ENCODE data around the gene VWA7.
"Not testable (repeated sequence)": the region's sequence is repeated elsewhere in the genome, so short reads cannot be mapped to it uniquely, and the experiment has no call there.

Gene VWA7

DNA sequence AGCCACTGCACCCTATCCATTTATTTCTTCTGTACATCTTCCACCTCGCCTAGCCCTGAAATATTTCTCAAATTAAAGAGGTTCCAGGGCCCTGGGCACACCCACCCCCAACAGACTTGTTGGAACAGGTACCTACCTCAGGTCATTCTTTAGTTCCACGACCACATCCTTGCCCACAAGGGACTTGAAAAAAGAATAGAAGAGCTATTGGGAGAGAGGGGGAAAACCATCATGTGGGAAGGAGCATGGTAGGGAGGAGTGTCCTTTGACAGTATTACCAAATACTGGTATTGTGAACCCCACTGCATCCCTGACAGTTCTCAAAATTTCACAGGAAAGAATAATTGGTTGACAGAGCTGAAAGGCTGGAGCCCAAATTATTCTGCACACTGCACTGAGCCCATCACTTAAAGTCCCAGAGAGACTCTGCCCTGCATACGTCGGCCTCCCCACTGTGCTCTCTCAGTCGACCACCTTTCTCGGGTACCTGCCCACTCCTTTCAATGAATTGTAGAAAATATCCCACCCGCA is 28.9 kb upstream of the VWA7 start:
- no peak for DNase-seq (ENCODE audit: low read depth, low spot score)

GRCh38 chr6:31801031-31801927 is 24.2 kb upstream of the VWA7 start:
- DNase-seq (ENCODE audit: low read depth, low spot score) = not testable (repeated sequence)

DNA sequence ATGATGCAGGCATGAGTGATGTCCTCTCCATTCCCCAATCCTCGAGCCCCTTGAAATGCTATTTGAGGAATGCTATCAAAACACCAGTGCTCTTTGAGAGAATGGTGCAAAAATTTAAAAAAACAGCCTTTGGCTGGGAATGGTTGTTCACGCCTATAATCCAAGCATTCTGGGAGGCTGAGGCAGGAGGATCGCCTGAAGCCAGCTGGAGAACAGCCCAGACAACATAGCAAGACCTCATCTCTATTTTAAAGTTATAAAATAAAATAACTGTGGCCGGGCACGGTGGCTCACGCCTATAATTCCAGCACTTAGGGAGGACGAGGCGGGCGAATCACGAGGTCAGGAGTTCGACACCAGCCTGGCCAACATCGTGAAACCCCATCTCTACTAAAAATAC is 22.7 kb upstream of the VWA7 start:
- no peak for DNase-seq (ENCODE audit: low read depth, low spot score)

DNA sequence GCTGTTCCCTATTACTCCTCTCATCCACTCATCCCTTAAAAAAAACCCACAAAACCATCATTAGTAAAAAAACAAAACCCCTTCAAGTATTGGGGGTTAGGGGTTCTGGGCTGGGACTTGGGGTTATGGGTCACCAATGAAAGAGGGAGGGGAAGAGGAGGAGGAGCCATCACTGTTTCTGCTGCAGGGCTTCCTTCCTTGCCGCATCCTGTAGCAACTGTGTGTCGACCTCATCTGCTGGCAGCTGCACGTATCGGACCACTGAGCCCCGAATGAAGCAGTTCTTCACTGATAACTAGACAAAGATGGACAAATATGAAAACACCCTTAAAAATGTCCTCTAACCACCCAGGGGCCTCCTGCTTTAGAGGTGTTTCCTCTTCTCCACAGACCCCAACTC is 20.5 kb upstream of the VWA7 start:
- DNase-seq (ENCODE audit: low read depth, low spot score) = no peak

DNA sequence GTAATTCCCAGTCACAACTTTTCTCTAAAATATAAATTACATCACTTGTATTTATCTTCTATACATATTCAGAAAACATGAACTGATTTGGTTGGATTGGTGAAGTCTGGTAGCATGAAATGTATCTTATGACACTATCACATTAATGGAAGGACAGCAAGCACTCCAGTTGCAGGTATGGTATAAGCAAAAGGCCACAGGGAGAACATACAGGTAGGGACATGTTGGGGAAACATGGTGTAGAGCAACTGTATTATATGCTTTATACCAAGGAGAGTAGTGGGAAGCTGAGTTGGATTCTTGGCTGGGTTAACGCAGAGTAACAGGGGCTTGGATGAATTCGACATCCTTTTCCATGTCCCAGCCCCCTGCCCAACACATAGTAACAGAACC is 19.9 kb upstream of the VWA7 start:
- no peak for DNase-seq (ENCODE audit: low read depth, low spot score)

- DNase-seq (ENCODE audit: low read depth, low spot score) = no peak
Observed at GRCh38 chr6:31795616-31796298, 18.6 kb upstream of the VWA7 start, which contains the start of gene VARS1. Gene VARS1, minus strand, starts transcription at chr6:31795752. Its CDS starts 535 bp downstream, at chr6:31795217.

DNA sequence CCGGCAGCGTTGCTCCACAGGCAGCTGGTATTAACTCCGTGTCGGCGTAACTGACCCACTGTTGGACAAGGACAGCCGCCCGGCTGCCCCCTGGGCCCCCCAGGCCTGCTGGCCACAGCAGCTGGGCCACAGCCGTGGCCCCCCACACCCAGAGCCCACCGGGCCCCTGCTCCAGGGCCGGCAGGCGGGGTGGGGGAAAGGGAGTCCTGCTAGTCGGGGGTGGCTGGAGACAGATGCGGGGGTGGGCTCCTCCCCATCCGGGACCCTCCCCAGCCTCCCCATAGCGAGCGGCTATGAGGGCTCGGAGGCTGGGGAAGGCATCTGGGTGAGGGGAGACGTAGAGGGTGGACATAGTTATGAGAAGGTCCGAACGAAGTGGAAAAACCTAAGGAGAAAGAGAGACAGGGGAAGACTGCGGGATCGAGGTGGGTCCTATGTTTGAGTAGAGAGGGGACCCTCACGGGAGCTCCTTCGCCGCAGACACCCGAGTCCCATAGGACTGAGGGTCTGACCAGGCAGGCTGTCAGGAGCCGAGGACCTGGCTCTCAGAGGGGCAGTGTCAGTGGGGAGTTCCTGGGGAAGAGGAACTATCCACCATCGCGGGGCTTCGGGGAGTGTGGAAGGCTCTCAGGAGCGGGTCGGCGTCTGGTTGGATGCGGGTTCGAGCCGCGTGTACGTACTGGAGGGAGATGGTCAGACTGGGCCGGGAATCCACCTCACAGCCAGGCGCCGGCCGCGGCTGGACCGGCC is 17.9 kb upstream of the VWA7 start:
- no peak for DNase-seq (ENCODE audit: low read depth, low spot score)

DNA sequence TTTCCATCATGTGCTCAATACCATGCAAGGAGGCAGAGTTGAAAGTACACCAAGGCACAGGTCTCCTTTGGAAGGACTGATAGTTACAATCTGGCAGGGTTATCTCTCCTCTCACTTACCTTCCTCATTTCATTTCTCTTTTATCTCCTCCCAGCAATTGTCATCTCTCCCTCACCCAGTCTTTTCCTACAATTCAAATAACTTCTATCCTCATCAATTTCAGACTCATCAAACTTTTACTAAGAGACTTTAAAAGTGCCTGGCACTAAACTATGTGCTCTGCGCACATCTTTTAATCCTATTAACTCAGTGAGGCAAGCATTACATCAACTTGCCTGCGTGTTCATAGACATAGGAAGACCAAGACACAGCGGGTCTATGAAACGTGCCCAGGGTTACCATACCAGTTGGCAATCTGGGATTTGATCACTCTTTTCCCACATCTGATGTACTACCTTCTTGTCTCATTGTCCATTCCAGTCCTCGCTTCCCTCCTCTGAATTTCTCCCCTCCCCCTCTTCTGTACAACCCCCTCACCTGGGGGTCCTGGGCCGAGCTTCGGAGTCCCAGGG is 17.3 kb upstream of the VWA7 start:
- DNase-seq (ENCODE audit: low read depth, low spot score) = no peak

DNA sequence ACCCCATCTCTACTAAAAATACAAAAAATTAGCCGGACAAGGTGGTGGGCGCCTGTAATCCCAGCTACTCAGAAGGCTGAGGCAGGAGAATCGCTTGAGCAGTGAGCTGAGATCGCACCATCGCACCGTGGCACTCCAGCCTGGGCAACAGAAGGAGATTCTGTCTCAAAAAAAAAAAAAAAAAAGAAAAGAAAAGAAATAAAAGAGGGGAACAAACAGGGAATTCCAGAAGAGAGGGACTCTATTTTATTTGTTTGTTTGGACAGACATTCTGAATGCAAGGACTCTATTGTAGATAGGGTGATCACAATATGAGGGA is 16.8 kb upstream of the VWA7 start:
- not testable (repeated sequence) for DNase-seq (ENCODE audit: low read depth, low spot score)

DNA sequence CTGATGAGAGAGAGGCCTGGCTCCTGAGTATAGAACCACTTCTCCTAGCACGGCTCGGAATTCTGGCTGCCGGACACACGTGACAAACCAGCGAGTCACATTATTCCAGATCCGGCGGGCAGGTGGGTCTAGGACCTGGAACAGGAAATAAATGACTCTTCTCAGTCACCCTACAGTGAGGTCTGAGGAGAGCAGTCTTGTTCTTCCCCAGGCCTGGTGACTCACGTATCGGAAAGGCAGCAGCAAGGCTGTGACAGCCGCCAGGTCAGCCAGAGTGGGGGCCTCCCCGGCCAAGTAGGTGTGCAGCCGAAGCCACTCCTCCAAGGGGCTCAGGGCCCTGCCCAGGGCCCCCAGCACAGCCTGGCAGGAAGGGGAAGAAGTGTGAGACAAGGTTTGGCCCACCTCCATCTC is 15.6 kb upstream of the VWA7 start:
- DNase-seq (ENCODE audit: low read depth, low spot score) = no peak

GRCh38 chr6:31792090-31792374 is 14.9 kb upstream of the VWA7 start:
- no peak for DNase-seq (ENCODE audit: low read depth, low spot score)

GRCh38 chr6:31791324-31792089 is 14.4 kb upstream of the VWA7 start:
- no peak for DNase-seq (ENCODE audit: low read depth, low spot score)

- DNase-seq (ENCODE audit: low read depth, low spot score) = no peak
Observed at GRCh38 chr6:31785475-31785874, 8.3 kb upstream of the VWA7 start.

DNA sequence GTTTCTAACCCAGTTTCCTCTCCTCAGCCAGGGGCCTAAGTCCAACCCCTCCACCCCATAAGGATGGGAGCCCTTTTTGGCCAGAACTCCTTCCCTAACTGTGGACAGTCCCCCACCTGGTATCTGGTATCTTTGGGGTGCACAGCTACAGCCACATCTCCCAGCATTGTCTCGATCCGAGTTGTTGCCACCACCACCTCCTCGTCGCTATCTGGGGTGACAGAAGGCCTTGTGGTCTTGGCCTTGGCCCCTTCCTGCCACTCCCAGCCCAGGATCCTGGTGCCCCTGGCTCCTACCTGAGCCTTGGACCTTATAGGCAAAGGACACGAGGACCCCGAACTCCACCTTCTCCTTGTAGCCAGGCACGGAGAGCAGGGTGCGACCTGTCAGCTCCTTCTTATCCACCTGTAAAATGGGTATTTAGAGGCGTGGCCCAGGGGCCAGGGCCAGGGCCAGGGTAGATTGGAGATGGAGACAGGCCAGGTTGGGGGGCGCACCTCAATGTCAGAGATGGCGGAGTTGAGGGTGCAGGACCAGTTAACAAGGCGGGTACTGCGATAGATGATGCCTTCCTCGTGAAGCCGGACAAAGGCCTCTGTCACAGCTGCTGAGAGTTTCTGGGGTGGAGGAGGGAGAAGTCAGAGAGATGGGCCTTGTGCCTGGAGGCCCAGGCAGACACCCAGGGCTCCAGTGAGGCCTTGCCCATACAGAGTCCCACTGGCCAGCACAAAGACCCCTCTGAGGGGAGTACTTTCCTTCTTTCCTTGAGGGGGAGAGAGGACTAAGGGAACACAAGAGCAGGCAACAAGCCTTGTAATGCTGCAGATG is 7.2 kb upstream of the VWA7 start:
- no peak for DNase-seq (ENCODE audit: low read depth, low spot score)

GRCh38 chr6:31782126-31782855 is 5.2 kb upstream of the VWA7 start:
- no peak for DNase-seq (ENCODE audit: low read depth, low spot score)

- no peak for DNase-seq (ENCODE audit: low read depth, low spot score)
Observed at GRCh38 chr6:31781244-31782125, 4.4 kb upstream of the VWA7 start.

GRCh38 chr6:31780507-31781243 is 3.5 kb upstream of the VWA7 start:
- no peak for DNase-seq (ENCODE audit: low read depth, low spot score)

- DNase-seq (ENCODE audit: low read depth, low spot score) = no peak
Observed at GRCh38 chr6:31779908-31780307, 2.8 kb upstream of the VWA7 start.

Measured in iPS DF 19.7 (cell line).